Measurements from ENCODE around the gene ENAH. TPM values are rescaled to one million over a fixed set of nuclear protein-coding genes. Genes with fewer than 3 reads are reported as not detected.

Gene ENAH
- total and polyA plus RNA-seq, 2 experiments from 2014 or later: 46.4 to 124 TPM

GRCh38 chr1:225537554-225538251 is 115.2 kb downstream of the ENAH start:
- TF ChIP-seq CTCF (IDR thresholded peaks at IDR 0.05; ENCODE audit: low read depth, low read length): no peak
- H3K27ac ChIP-seq: peak overlapping the region; percentile 60
- DNase-seq (ENCODE audit: low read depth in 1 of 2, low spot score in 1 of 2): no peak

DNA sequence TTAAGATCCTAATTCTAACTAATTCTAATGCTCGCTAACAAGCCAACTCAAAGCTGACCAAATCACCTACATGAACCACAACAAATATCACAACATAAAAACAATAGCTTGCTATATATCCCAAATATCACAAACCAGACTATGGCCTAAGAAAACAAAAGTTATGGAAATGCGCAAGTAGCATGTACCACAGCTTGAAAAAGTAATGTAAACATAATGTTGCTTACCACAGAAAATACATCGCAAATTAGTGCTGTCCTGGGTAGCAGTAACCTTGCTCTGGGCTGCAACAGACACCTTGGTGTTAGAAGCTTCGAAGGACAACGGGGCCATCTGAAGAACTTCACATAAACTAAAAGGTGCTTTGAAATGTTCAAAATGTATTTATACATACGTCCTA is 117.6 kb downstream of the ENAH start:
- DNase-seq (ENCODE audit: low read depth in 1 of 2, low spot score in 1 of 2): peak in 1 of 2 donors; percentile 14
- H3K4me1 ChIP-seq (ENCODE audit: low read depth): peaks cover 44% of the 10 kb centered on the region
- no peaks in the 10 kb centered on the region for H3K27me3 ChIP-seq

More at GRCh38 chr1:225537554-225538251, 115.2 kb downstream of the ENAH start:
- H3K27me3 ChIP-seq: no peaks in the 10 kb centered on the region
- H3K36me3 ChIP-seq: no peaks in the 10 kb centered on the region
- H3K4me1 ChIP-seq (ENCODE audit: low read depth): peaks cover 44% of the 10 kb centered on the region
- no peaks in the 10 kb centered on the region for H3K9me3 ChIP-seq (ENCODE audit: low read depth)
- no peak overlapping the region for H3K4me3 ChIP-seq

DNA sequence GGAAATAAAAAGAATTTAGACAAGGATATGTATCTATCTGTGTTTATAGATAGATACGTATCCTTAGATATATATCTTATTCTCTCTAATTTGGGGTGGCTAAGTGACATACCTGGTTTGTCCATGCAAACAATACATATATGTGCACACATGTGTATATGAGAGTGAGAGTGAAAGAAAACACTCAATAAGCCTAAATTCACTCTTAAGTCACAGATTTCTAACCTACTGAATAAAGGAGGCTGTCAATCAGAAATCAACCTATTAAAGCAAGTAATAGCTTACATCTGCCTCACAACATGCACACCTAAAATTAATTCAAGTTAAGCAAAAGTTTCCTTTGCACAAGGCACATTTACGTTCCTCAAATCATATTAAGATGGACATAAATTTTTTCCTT is 118.2 kb downstream of the ENAH start:
- Histone ChIP-seq H3K4me3 (no peak overlapping the region), H3K27me3 (no peaks in the 10 kb centered on the region), H3K4me1 (ENCODE audit: low read depth) (peaks cover 44% of the 10 kb centered on the region), H3K9me3 (ENCODE audit: low read depth) (no peaks in the 10 kb centered on the region), H3K36me3 (peaks cover 4% of the 10 kb centered on the region), H3K27ac (no peak overlapping the region)
- TF ChIP-seq CTCF (IDR thresholded peaks at IDR 0.05; ENCODE audit: low read depth, low read length): no peak
- DNase-seq (ENCODE audit: low read depth in 1 of 2, low spot score in 1 of 2): no peak

More for the DNA sequence above, 117.6 kb downstream of the ENAH start:
- peaks cover 3% of the 10 kb centered on the region for H3K36me3 ChIP-seq
- peak overlapping the region; percentile 54 for H3K27ac ChIP-seq
- H3K9me3 ChIP-seq (ENCODE audit: low read depth): no peaks in the 10 kb centered on the region
- no peak for TF ChIP-seq CTCF (IDR thresholded peaks at IDR 0.05; ENCODE audit: low read depth, low read length)
- no peak overlapping the region for H3K4me3 ChIP-seq

DNA sequence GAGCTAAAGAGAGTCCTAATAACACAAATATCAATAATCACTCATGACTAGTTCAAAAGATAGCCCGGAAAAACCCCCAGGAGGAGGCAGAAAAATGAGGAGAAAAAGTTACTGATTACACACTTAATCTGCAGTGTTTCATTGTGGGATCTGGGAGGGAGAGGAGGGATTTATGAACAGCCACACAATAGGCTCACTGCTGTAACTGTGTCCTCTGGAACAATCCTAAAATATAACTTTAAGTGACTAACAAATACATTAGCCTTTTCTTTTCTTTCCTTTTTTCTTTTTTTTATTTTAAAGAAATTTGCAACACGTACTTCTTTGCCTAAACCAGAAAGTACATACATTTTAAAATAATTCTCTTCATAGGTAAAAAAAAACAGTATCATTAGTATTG is 118.8 kb downstream of the ENAH start:
- peaks cover 39% of the 10 kb centered on the region for H3K4me1 ChIP-seq (ENCODE audit: low read depth)
- H3K27me3 ChIP-seq: no peaks in the 10 kb centered on the region
- no peak for DNase-seq (ENCODE audit: low read depth in 1 of 2, low spot score in 1 of 2)
- H3K4me3 ChIP-seq: no peak overlapping the region
- H3K36me3 ChIP-seq: peaks cover 4% of the 10 kb centered on the region
- H3K27ac ChIP-seq: peak overlapping the region; percentile 56
- H3K9me3 ChIP-seq (ENCODE audit: low read depth): no peaks in the 10 kb centered on the region
- TF ChIP-seq CTCF (IDR thresholded peaks at IDR 0.05; ENCODE audit: low read depth, low read length): no peak

GRCh38 chr1:225533238-225533637 is 119.7 kb downstream of the ENAH start:
- peak overlapping the region; percentile 56 for H3K27ac ChIP-seq
- peaks cover 4% of the 10 kb centered on the region for H3K36me3 ChIP-seq
- peaks cover 30% of the 10 kb centered on the region for H3K4me1 ChIP-seq (ENCODE audit: low read depth)
- no peaks in the 10 kb centered on the region for H3K9me3 ChIP-seq (ENCODE audit: low read depth)
- no peaks in the 10 kb centered on the region for H3K27me3 ChIP-seq
- H3K4me3 ChIP-seq: no peak overlapping the region
- no peak for TF ChIP-seq CTCF (IDR thresholded peaks at IDR 0.05; ENCODE audit: low read depth, low read length)
- DNase-seq (ENCODE audit: low read depth in 1 of 2, low spot score in 1 of 2): peak in 1 of 2 donors; percentile 31
